SU-DHL-6 (cell line): ENCODE results near the gene ATF6B.

ENCODE experiments used
- H2AFZ ChIP-seq: fragments of 200-600 bp; sonication (generic); 2 replicates; pipeline ENCODE4 v1.6.1; 2014; ENCODE audit warnings: low read depth, mild to moderate bottlenecking, moderate library complexity, mixed read lengths, antibody characterized with exemption, low read length; ENCODE audit not compliant: severe bottlenecking
- H3F3A ChIP-seq: fragments of 200-600 bp; shearing (Covaris generic); 2 replicates; pipeline ENCODE4 v1.6.0; 2016; ENCODE audit warnings: antibody characterized with exemption, mild to moderate bottlenecking; ENCODE audit not compliant: insufficient read depth
- H3K27ac ChIP-seq: fragments of 200-600 bp; sonication (generic); 2 replicates; pipeline ENCODE4 v1.5.1; 2016; ENCODE audit warnings: low read depth, mild to moderate bottlenecking, low read length, moderate library complexity, mixed read lengths
- H3K27me3 ChIP-seq: fragments of 200-600 bp; sonication (generic), shearing (Covaris generic); 2 replicates; pipeline ENCODE4 v1.6.0; 2014; ENCODE audit warnings: mild to moderate bottlenecking, low read length
- H3K36me3 ChIP-seq: fragments of 200-600 bp; sonication (generic); 2 replicates; pipeline ENCODE4 v1.6.1; 2014; ENCODE audit warnings: mild to moderate bottlenecking, low read length, mixed read lengths
- H3K4me2 ChIP-seq: fragments of 300-600, 200-600 bp; shearing (Covaris generic), sonication (generic); 2 replicates; pipeline ENCODE4 v1.6.0; 2014; ENCODE audit warnings: low read length, low read depth, mild to moderate bottlenecking; ENCODE audit not compliant: poor library complexity, severe bottlenecking
- H3K4me3 ChIP-seq: fragments of 200-600 bp; sonication (generic); 2 replicates; pipeline ENCODE4 v1.5.1; 2014; ENCODE audit warnings: antibody characterized with exemption, low read length, mild to moderate bottlenecking, mixed read lengths; ENCODE audit not compliant: insufficient read depth, poor library complexity, severe bottlenecking
- H3K79me2 ChIP-seq: fragments of 200-600 bp; sonication (generic); 2 replicates; pipeline ENCODE4 v1.6.1; 2014; ENCODE audit warnings: mild to moderate bottlenecking, low read length, moderate library complexity; ENCODE audit not compliant: insufficient read depth
- H3K9ac ChIP-seq: fragments of 200-600 bp; sonication (generic); 2 replicates; pipeline ENCODE4 v1.7.0; 2014; ENCODE audit warnings: mild to moderate bottlenecking, low read length
- H3K9me2 ChIP-seq: fragments of 200-600 bp; sonication (generic); replicated peaks from 2 replicates; pipeline ENCODE4 v1.6.1; 2014; ENCODE audit warnings: low read length; ENCODE audit not compliant: insufficient read depth
- H3K9me3 ChIP-seq: fragments of 200-600 bp; sonication (generic); 2 replicates; pipeline ENCODE4 v1.6.1; 2014; ENCODE audit warnings: low read length, mixed read lengths; ENCODE audit not compliant: insufficient read depth
- H4K20me1 ChIP-seq: fragments of 200-600 bp; sonication (generic); 2 replicates; pipeline ENCODE4 v1.6.1; 2014; ENCODE audit warnings: low read depth, mild to moderate bottlenecking, antibody characterized with exemption, low read length, moderate library complexity, mixed read lengths
- EZH2phosphoT487 ChIP-seq: fragments of 200-600 bp; sonication (generic), shearing (Covaris generic); conservative IDR thresholded peaks from 2 replicates; pipeline ENCODE4 v1.6.1; 2018; ENCODE audit warnings: mild to moderate bottlenecking, antibody characterized with exemption, low read length, moderate library complexity, mixed read lengths
- TF ChIP-seq, protein P1 (sequence below): fragments of 200-600 bp; sonication (generic); IDR thresholded peaks from one replicate; pipeline ENCODE4 v1.5.1; 2017; ENCODE audit warnings: antibody characterized with exemption, mild to moderate bottlenecking, low read length, moderate library complexity; ENCODE audit not compliant: insufficient read depth, poor library complexity, severe bottlenecking

The ATF6B gene

DNA sequence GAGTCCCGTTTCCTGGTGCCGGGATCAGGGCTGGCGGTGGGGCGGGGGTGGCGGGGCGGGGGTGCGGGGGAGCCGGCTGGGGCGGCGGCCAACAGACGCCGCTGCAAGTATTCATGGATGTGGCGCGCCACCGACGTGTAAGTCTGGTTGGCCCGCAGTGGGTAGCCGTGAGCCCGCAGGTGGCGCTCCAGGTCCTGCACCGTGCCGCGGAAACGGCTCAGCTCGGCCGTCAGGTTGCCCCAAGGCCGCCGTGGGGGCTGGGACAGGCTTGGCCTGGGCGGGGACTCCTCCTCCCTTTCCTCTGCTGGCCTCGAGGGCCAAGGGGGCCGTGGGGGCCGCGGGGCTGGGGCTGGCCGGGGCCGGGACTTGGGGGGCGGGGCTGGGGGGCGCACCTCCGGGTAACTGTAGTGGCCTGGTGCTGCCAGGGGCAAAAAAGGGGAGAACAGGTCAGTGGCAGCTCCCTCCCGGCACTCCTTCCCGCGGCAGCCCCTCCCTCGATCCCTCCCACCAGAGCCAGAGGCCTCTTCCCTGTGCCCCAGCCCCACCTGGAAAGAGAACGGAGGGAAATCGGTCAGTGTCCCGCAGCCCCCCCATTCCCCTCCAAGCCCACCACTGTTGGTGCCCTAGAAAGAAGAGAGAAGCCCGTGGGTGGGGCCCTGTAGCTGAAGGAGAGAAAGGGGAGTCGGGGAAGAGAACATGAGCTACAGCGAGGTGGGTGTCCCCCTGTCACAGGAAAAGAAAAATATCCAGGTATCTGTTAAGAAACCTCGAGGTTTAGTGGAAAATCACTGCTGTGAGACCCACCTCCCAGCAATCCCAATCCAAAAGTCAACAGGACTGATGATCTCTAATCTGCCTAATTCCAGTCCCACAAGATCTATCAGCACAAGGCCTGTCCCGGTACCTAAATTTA is 40.2 kb downstream of the ATF6B start:
- no peak for TF ChIP-seq EZH2phosphoT487
- TF ChIP-seq, protein P1, sequence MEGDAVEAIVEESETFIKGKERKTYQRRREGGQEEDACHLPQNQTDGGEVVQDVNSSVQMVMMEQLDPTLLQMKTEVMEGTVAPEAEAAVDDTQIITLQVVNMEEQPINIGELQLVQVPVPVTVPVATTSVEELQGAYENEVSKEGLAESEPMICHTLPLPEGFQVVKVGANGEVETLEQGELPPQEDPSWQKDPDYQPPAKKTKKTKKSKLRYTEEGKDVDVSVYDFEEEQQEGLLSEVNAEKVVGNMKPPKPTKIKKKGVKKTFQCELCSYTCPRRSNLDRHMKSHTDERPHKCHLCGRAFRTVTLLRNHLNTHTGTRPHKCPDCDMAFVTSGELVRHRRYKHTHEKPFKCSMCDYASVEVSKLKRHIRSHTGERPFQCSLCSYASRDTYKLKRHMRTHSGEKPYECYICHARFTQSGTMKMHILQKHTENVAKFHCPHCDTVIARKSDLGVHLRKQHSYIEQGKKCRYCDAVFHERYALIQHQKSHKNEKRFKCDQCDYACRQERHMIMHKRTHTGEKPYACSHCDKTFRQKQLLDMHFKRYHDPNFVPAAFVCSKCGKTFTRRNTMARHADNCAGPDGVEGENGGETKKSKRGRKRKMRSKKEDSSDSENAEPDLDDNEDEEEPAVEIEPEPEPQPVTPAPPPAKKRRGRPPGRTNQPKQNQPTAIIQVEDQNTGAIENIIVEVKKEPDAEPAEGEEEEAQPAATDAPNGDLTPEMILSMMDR = peak; percentile 38
- no peak overlapping the region for H3K9ac ChIP-seq

DNA sequence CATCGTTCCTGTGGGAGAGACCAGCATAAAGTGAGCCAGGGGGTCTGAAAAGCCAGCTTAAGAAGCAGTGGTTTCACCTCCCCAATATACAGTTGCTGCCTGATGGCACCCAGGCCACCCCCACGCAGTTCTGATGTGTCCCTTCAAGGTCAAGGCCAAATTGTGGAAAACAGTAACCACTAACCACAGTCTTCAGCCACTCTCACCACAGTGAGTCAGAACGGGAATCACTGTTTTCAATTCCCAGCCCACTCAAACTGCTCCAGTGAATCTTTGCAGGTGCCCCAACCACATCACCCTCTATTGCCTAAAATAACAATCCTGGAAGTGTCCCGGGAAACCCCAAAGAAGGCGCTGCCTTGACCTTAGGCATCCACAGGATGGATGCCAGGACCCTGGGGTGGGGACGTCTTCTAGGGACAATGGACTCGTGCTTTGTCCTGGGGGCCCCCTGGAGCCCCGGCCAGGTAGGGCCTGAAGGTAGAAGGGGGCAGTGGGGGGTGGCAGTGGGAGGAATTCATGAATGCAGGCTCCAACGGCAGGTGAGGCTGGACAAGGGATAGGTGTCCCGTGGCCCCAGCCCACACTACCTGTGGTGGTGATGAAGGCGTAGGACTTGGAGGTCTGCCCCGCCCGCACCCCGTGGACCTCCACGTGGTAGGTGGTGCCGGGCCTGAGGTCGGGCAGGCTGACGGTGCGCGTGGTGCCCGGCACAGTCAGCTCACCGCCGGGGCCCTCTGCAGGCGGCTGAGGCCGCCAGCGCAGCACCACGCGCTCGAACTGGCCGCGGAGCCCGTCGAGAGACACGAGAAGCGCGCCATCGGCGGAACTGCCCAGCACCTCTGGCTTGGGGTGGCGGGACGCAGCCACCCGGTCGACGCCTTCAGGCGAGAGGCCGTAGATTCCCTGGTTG is 41.1 kb downstream of the ATF6B start:
- Histone ChIP-seq H3K27me3 (no peaks in the 10 kb centered on the region), H3K36me3 (no peaks in the 10 kb centered on the region), H3K4me2 (no peak overlapping the region), H3F3A (no peaks in the 10 kb centered on the region), H3K9me2 (no peaks in the 10 kb centered on the region), H3K27ac (no peak overlapping the region), H4K20me1 (no peaks in the 10 kb centered on the region), H3K4me3 (no peak overlapping the region), H3K79me2 (no peaks in the 10 kb centered on the region), H3K9me3 (no peaks in the 10 kb centered on the region), H3K9ac (no peak overlapping the region), H2AFZ (no peak overlapping the region)
- no peak for TF ChIP-seq EZH2phosphoT487
- TF ChIP-seq, protein P1 = no peak

More for the DNA sequence above, 40.2 kb downstream of the ATF6B start:
- no peaks in the 10 kb centered on the region for H3K9me2 ChIP-seq
- H3K4me2 ChIP-seq = peak overlapping the region; percentile 4
- no peaks in the 10 kb centered on the region for H3K36me3 ChIP-seq
- no peak overlapping the region for H3K27ac ChIP-seq
- H3K79me2 ChIP-seq = no peaks in the 10 kb centered on the region
- H3F3A ChIP-seq = no peaks in the 10 kb centered on the region
- H3K27me3 ChIP-seq = no peaks in the 10 kb centered on the region
- H4K20me1 ChIP-seq = no peaks in the 10 kb centered on the region
- H3K9me3 ChIP-seq = no peaks in the 10 kb centered on the region
- H2AFZ ChIP-seq = no peak overlapping the region
- H3K4me3 ChIP-seq = no peak overlapping the region

DNA sequence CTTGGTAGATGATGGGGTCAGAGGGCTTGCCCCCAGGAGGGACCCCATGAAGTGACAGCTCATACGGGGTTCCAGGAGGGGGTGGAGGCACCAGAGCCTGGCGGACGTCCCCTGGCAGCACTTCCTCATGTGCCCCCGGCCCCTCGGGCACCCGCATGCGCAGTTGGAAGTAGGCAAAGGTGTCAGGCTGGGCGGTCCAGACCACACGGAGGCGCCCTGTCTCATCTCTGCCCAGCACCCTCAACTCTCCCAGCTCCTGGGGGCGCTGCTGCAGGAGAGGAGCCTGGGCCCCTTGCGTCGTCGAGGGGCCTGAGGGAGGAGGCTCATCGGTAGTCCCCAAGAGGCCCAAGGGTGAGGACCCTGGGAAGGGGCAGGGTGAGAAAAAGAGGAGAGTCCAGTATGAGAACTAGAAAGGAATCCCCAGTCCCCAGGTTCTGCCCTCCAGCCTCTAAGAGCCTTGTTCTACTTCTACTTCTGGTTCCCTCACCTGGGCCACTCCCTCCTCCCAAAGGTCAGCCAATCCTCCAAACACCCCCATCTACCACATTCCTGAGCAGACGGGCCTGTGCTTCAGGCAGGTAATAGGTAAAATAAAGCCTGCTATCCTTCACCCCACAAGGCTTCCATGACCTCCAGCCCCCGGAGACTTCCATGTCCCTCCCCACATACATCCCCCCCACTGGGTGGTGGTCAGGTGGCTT is 42.1 kb downstream of the ATF6B start:
- Histone ChIP-seq H3K9me2 (no peaks in the 10 kb centered on the region), H3K4me2 (peak overlapping the region; percentile 27), H3F3A (no peaks in the 10 kb centered on the region), H4K20me1 (no peaks in the 10 kb centered on the region), H3K4me3 (no peak overlapping the region), H3K27ac (no peak overlapping the region), H3K79me2 (no peaks in the 10 kb centered on the region), H3K9me3 (no peaks in the 10 kb centered on the region), H3K36me3 (no peaks in the 10 kb centered on the region), H3K27me3 (no peaks in the 10 kb centered on the region), H3K9ac (peak overlapping the region; percentile 4; the same call in 1 of the 2 replicates), H2AFZ (no peak overlapping the region)
- TF ChIP-seq, protein P1 = peak; percentile 82
- no peak for TF ChIP-seq EZH2phosphoT487
